ENCODE data around the gene NECTIN1. TPM values are rescaled to one million over a fixed set of nuclear protein-coding genes. Genes with fewer than 3 reads are reported as not detected.

The NECTIN1 gene
- total RNA-seq, 2 donors from 2014 or later, result 29.3 to 45.3 TPM

DNA sequence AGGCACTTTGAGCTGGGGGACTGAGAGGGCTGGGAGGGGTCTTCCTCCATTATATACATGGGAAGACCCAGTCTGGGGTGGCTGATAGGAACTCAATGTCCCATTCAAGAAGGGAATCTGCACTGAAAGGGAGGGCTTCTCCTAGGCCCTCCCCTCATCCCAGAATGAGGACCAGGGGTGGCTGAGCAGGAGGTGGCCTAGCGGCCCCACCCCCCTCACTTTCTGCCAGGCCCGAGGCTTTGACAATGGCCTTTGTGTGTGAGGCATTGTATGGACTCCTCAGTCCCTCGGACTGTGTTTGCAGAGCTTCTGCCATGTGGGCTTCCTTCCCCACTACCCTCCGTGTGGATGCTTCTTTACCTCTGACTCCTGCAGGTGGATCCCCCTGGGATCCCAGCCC lies 65.7 kb downstream of the NECTIN1 start:
- no peaks in the 10 kb centered on the region for H3K9me3 Mint-ChIP-seq
- H3K27me3 Mint-ChIP-seq (ENCODE audit: insufficient read depth), result peaks cover 1% of the 10 kb centered on the region
- Histone ChIP-seq H3K9ac (ENCODE audit: extremely low read depth, low read length, poor library complexity, severe bottlenecking) (peak overlapping the region; percentile 20), H3K4me1 (ENCODE audit: control insufficient read depth, insufficient read depth, low read length) (peaks cover 11% of the 10 kb centered on the region), H3K36me3 (ENCODE audit: control insufficient read depth, insufficient read depth, low read length) (no peaks in the 10 kb centered on the region), H3K4me3 (ENCODE audit: low read length) (no peak overlapping the region), H3K27me3 (ENCODE audit: control insufficient read depth, insufficient read depth, low read length, poor library complexity, severe bottlenecking) (no peaks in the 10 kb centered on the region), H3K27ac (ENCODE audit: low read depth, low read length) (peak overlapping the region; percentile 71), H3K9me3 (ENCODE audit: control insufficient read depth, low read length) (no peaks in the 10 kb centered on the region)
- peaks cover 14% of the 10 kb centered on the region for H3K4me1 Mint-ChIP-seq
- peaks cover 4% of the 10 kb centered on the region for H3K36me3 Mint-ChIP-seq (ENCODE audit: low read depth)
- no peak for DNase-seq
- H3K27ac Mint-ChIP-seq, result peak overlapping the region; percentile 90
- peak overlapping the region; percentile 29 for H3K4me3 Mint-ChIP-seq
- 35% methylated on average over 4 of the region's 4 CpGs; no CpG with 5 or more reads in 1 of the 2 experiments for WGBS, 2 experiments (ENCODE audit: insufficient coverage in 1 of 2, insufficient read length in 1 of 2)
- TF ChIP-seq, protein P1, sequence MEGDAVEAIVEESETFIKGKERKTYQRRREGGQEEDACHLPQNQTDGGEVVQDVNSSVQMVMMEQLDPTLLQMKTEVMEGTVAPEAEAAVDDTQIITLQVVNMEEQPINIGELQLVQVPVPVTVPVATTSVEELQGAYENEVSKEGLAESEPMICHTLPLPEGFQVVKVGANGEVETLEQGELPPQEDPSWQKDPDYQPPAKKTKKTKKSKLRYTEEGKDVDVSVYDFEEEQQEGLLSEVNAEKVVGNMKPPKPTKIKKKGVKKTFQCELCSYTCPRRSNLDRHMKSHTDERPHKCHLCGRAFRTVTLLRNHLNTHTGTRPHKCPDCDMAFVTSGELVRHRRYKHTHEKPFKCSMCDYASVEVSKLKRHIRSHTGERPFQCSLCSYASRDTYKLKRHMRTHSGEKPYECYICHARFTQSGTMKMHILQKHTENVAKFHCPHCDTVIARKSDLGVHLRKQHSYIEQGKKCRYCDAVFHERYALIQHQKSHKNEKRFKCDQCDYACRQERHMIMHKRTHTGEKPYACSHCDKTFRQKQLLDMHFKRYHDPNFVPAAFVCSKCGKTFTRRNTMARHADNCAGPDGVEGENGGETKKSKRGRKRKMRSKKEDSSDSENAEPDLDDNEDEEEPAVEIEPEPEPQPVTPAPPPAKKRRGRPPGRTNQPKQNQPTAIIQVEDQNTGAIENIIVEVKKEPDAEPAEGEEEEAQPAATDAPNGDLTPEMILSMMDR (conservative IDR thresholded peaks at IDR 0.05), result no peak

DNA sequence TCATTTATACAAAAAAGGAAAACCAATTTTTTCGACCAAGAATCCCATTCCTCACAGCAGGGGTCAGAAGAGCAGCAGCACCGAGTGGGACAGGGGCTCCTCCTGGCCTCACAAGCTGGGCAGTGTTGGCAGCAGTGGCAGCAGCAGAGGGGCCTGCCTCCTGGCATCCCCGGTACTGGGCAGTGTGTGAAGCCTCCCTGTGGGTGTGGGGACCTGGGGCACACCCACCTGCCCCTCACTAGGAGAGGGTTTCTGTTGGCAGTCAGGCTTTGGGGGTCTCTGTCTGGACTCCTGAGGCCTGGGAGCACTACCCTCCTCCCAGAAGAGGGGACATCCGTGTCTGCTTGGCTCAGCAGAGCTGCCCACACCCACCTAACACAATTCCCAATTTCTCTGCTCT lies 67.8 kb downstream of the NECTIN1 start:
- Mint-ChIP-seq H3K27ac (no peak overlapping the region), H3K9me3 (no peaks in the 10 kb centered on the region), H3K4me1 (peaks cover 14% of the 10 kb centered on the region), H3K27me3 (ENCODE audit: insufficient read depth) (peaks cover 1% of the 10 kb centered on the region), H3K36me3 (ENCODE audit: low read depth) (no peaks in the 10 kb centered on the region), H3K4me3 (no peak overlapping the region)
- Histone ChIP-seq H3K4me1 (ENCODE audit: control insufficient read depth, insufficient read depth, low read length) (peaks cover 11% of the 10 kb centered on the region), H3K9ac (ENCODE audit: extremely low read depth, low read length, poor library complexity, severe bottlenecking) (no peak overlapping the region), H3K36me3 (ENCODE audit: control insufficient read depth, insufficient read depth, low read length) (no peaks in the 10 kb centered on the region), H3K9me3 (ENCODE audit: control insufficient read depth, low read length) (no peaks in the 10 kb centered on the region), H3K27me3 (ENCODE audit: control insufficient read depth, insufficient read depth, low read length, poor library complexity, severe bottlenecking) (no peaks in the 10 kb centered on the region), H3K4me3 (ENCODE audit: low read length) (no peak overlapping the region), H3K27ac (ENCODE audit: low read depth, low read length) (no peak overlapping the region)
- TF ChIP-seq, protein P1 (conservative IDR thresholded peaks at IDR 0.05), result no peak
- no peak for DNase-seq
- WGBS, 2 experiments (ENCODE audit: insufficient coverage in 1 of 2, insufficient read length in 1 of 2), result 67 to 89% methylated on average over 1 to 4 of the region's 4 CpGs

DNA sequence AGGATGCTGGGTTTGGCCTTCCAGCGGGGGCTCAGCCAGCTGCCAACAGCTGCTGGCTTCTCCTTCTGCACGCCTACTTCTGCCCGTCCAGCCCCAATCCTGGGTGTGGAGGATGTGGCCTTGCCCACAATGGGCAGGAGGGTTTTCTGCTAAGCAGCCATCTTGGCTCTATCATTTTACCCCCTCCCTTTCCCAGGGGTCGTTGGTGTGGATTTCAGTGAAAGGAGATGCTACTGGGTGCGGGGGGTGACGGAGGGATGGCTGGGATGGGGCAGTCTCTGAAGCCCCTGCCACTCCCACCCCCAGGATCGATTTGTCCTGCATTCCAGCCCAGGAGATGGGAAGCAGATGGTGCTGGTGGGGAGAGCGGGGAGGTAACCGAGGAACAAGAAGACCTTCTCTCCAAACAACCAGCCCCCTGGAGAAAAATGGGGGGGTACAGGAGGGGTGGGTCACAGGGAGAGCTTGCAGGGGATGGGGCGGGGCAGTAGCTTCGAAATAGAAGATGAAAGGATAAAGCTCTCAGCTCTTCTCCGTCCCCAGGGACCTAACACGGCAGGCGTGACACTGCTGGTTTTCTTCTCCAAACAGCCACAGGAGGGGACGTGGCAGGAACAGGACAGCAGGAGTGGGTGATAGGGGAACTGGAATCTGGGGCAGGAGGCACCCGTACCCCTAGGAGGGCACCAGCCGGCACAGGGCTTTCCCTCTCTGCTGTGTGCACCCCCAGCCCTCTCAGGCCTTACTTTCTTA lies 68.9 kb downstream of the NECTIN1 start:
- Histone ChIP-seq H3K4me1 (ENCODE audit: control insufficient read depth, insufficient read depth, low read length) (peaks cover 11% of the 10 kb centered on the region), H3K27ac (ENCODE audit: low read depth, low read length) (no peak overlapping the region), H3K4me3 (ENCODE audit: low read length) (no peak overlapping the region), H3K9ac (ENCODE audit: extremely low read depth, low read length, poor library complexity, severe bottlenecking) (no peak overlapping the region), H3K27me3 (ENCODE audit: control insufficient read depth, insufficient read depth, low read length, poor library complexity, severe bottlenecking) (no peaks in the 10 kb centered on the region), H3K9me3 (ENCODE audit: control insufficient read depth, low read length) (no peaks in the 10 kb centered on the region), H3K36me3 (ENCODE audit: control insufficient read depth, insufficient read depth, low read length) (no peaks in the 10 kb centered on the region)
- peaks cover 1% of the 10 kb centered on the region for H3K27me3 Mint-ChIP-seq (ENCODE audit: insufficient read depth)
- H3K36me3 Mint-ChIP-seq (ENCODE audit: low read depth), result no peaks in the 10 kb centered on the region
- DNase-seq, result no peak
- H3K9me3 Mint-ChIP-seq, result no peaks in the 10 kb centered on the region
- TF ChIP-seq, protein P1 (conservative IDR thresholded peaks at IDR 0.05), result no peak
- H3K4me1 Mint-ChIP-seq, result peaks cover 14% of the 10 kb centered on the region
- no peak overlapping the region for H3K4me3 Mint-ChIP-seq
- H3K27ac Mint-ChIP-seq, result no peak overlapping the region
- WGBS, 2 experiments (ENCODE audit: insufficient coverage in 1 of 2, insufficient read length in 1 of 2), result 93 to 95% methylated on average over 4 to 15 of the region's 17 CpGs

All from endodermal cell (in vitro differentiated cells).